H7 (cell line): ENCODE data around the gene TRIM9. TPM values are rescaled to one million over a fixed set of nuclear protein-coding genes. Genes with fewer than 3 reads are reported as not detected.
"Not testable (repeated sequence)": the region's sequence is repeated elsewhere in the genome, so short reads cannot be mapped to it uniquely, and the experiment has no call there.

Experiments
- DNase-seq: peaks from one replicate; pipeline ENCODE4 v3.0.0; 2012
- H3K27me3 ChIP-seq: 2 replicates; pipeline ENCODE4 v1.6.0; 2011; ENCODE audit warnings: mild to moderate bottlenecking, low read length; ENCODE audit not compliant: control insufficient read depth, insufficient read depth
- H3K36me3 ChIP-seq: replicated peaks from 2 replicates; pipeline ENCODE4 v1.5.1; 2011; ENCODE audit warnings: low read length; ENCODE audit not compliant: control insufficient read depth, insufficient read depth
- H3K4me3 ChIP-seq: 2 replicates; pipeline ENCODE4 v1.5.1; 2011; ENCODE audit warnings: low read depth, mild to moderate bottlenecking, control low read depth, low read length, moderate library complexity; ENCODE audit not compliant: insufficient read depth
- total RNA-seq: library from RNA; depleted of rRNA; stranded (reverse); fragments of >200 nt; shearing (Covaris generic); gene quantifications from 2 replicates; pipeline ENCODE4 v1.2.3, GENCODE V29; 2014

TRIM9 gene
- total RNA-seq, 1 experiment from 2014 or later = 0.73 TPM

DNA sequence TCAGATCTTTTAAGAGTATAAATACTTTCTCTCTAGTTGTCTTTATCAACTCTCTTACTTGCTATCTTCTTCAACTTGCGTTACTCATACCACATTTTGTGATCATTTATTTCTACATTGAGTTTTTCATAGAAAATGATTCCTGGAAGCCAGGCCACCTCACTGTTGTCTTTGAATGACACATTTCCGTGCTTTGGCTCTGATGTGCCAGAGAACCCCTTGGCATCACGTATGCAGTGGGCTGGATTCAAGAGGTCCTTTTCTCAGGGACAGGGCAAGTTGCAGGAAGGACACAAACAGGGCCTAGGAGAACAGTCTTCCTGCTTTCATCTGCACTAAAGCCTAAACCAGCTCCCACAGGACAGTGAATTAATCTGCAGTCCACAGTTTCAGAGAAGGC lies 80.3 kb downstream of the TRIM9 start:
- no peaks in the 10 kb centered on the region for H3K27me3 ChIP-seq
- DNase-seq = no peak
- H3K36me3 ChIP-seq = no peaks in the 10 kb centered on the region
- no peak overlapping the region for H3K4me3 ChIP-seq

DNA sequence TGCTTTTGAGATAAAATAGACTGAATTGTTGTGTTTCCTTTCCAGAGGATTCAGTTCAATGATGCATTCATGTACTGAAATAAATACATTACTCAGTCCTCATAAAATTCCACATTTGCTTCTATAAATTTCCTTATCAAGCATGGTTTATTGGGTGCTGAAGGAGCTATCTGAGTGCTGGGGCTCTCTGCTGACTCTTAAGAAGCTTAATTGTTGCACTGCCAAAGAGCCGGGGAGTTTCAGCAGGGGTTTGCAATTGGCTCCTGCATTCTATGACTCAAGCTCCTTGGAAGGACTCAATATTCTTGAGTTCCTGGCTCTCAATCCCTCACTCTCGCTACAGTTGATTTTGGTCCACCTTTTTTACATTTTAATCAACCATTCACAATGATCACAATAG lies 80.8 kb downstream of the TRIM9 start:
- Histone ChIP-seq H3K27me3 (no peaks in the 10 kb centered on the region), H3K4me3 (no peak overlapping the region), H3K36me3 (no peaks in the 10 kb centered on the region)
- no peak for DNase-seq

DNA sequence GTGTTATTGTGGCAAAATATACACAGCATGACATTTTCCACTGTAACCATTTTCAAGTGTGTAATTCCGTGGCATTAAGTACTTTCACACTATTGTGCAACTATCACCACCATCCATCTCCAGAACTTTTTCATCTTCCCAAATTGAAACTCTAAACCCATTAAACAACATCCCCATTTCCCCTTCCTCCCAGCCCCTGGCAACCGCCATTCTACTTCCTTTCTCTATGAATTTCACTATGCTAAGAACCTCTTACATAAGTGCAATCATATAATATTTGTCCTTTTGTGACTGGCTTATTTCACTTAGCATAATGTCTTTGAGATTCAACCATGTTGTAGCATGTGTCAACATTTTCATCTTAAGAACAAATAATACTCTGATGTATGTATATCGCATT lies 82.8 kb downstream of the TRIM9 start:
- Histone ChIP-seq H3K4me3 (no peak overlapping the region), H3K36me3 (no peaks in the 10 kb centered on the region), H3K27me3 (no peaks in the 10 kb centered on the region)
- no peak for DNase-seq

DNA sequence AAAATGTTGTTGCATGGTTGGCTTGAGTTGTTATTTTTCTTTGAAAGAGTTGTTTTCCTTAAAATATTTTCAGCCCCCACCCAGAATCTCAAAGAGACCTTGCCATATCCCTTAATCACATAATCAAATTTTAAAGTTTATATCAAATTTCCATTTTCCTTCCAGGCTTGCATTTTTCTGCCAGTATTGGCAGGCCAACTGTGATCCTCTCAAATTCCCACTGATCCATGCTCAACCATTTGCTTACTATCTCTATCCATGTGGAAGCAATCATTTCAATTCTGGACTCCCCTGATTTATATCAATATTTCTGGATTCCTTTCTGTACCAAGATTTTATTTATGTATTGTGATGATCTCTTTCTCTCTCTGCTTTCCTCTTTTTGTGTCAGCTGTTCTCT lies 86.5 kb downstream of the TRIM9 start:
- DNase-seq = no peak
- H3K36me3 ChIP-seq = no peaks in the 10 kb centered on the region
- no peak overlapping the region for H3K4me3 ChIP-seq
- H3K27me3 ChIP-seq = no peaks in the 10 kb centered on the region

DNA sequence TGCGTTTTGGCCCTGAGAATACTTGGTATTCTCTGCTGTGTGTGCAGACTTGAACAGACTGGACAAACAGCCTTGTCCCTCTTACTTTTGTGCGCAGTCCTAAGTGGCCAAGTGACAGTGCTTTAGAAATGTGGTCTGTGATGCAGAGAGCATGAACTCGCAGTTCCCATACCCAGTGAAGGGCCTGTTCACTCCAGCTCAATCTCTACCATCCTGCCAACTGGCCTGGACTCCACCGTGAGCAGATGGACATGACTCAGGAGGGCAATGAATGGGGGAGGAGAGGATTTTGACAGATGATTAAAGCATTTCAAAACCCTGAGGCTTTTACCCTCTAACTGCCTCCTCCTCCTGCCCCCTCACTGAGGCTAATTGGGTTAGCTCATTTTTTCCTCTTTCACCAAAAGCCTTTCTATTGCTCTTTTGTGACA lies 88.1 kb downstream of the TRIM9 start:
- Histone ChIP-seq H3K36me3 (no peaks in the 10 kb centered on the region), H3K27me3 (no peaks in the 10 kb centered on the region), H3K4me3 (no peak overlapping the region)
- DNase-seq = no peak

DNA sequence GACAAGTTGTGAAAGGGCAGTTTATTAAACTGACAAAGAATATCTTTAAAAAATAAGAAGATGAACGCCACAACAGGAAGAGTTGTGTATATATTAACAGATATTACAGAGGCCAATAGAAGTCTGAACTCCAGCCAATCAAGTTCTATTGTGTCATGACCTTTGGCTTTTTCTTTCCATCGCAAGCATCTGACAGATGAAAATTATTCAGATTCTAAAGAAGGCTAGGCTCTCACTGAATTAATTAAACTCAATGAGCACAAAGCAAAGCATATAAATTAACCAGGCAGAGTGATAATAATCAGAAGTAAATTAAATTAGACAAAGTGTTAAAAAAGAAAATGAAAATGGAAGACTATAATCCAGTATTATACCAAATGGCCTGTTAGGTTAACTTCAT lies 88.6 kb downstream of the TRIM9 start:
- Histone ChIP-seq H3K4me3 (no peak overlapping the region), H3K36me3 (no peaks in the 10 kb centered on the region), H3K27me3 (no peaks in the 10 kb centered on the region)
- DNase-seq = no peak

DNA sequence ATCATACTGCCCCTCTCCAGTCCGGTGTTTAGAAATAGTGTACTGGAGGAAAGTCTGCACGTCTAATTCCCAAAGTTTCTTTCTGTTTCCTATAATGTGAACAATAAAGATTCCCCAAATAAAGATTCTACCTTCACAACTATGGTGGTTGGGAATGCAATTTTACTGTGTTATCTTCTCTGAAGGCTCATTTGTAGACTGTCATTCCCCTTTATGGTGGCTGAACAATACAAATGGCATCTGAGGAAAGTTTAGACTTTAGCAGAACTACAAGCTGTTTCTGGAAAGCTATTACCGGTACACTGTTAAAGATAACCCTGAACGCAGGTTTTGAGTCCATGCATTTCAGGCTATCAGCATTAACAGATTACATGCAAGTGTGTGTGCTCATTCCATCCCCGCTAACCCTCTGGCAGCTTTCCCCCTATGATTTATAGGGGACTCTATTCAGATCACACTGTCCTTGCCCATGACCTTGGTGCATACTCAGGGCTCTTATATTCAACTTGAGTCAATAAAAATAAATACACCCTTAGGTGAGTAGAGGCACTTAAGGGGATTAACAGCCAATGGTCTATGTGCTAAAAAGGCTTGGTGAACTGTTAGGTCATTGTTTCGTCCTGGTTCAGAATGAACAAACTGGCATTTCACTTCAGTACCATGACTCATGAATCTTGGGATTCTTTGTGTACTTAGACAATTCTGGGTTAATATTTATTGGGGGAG lies 89.9 kb downstream of the TRIM9 start:
- DNase-seq = no peak
- no peaks in the 10 kb centered on the region for H3K36me3 ChIP-seq

DNA sequence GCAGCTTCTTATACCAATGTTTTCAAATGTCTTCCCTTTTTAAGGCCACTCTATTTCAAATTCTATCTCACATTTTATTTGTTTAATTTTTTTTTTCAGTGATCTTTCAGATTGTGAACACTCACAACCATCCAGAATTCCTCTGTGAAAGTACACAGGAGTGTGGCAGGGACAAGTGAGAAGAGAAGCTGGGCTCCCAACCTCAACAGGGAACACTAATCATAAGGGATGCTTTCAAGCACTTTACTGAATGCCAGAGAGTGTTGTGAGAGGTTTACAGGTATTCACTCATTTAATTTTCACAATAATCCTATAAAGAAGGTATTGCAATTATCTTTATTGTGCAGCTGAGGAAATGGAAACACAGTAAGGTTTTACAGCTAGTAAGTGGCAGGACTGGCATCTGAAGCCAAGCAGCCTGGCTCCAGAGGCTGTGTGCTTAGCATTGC lies 90.5 kb downstream of the TRIM9 start:
- H3K4me3 ChIP-seq = no peak overlapping the region
- no peaks in the 10 kb centered on the region for H3K27me3 ChIP-seq
- no peak for DNase-seq
- H3K36me3 ChIP-seq = no peaks in the 10 kb centered on the region

More for the DNA sequence above, 89.9 kb downstream of the TRIM9 start:
- no peaks in the 10 kb centered on the region for H3K27me3 ChIP-seq
- no peak overlapping the region for H3K4me3 ChIP-seq

DNA sequence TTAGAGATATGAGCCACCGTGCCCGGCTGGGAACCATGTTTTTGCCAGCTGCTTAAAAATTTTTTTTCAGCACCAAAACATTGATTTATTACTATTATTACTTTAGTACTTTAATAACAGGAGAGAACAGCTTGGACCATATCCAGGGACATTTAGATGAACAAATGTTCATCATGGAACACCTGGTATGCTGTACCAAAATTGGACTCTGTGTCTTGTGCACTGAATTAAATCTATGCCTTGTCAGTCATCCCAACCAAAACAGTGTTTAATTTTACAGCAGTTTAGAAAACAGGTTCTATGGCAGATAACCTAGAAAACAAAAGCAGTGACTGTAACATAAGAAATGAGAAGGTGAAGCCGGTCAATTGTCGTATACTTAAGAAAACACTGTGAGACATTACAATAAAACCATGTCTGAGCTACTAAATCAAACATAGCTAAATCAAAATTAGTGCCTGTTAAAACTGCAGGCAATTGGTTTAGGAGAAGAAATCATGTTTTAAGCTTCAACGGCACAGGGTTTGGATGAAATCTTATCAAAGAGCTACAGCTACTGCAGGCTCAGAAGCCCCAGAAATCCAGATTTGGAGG lies 92.4 kb downstream of the TRIM9 start:
- Histone ChIP-seq H3K27me3 (no peaks in the 10 kb centered on the region), H3K36me3 (no peaks in the 10 kb centered on the region), H3K4me3 (no peak overlapping the region)
- DNase-seq = no peak

DNA sequence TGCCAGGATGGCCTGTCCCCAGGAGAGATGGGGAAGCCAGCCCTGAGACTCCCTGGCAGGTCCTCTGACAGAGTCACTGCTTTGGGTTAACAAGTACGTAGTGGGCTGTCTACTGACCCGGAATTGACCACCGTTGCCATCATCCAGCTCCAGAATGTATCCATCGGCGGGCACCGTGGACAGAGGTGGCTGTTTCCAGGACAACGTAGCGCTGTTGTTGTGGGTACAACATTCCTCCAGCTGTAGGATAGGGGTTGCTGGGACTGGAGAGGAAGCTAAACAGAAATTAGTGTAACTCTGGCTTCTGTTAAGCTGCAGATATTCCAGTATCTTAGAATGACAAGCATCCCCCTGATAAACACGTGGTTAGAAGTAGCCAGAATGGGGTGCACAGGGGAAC lies 94.3 kb downstream of the TRIM9 start:
- Histone ChIP-seq H3K4me3 (no peak overlapping the region), H3K36me3 (no peaks in the 10 kb centered on the region), H3K27me3 (no peaks in the 10 kb centered on the region)
- DNase-seq = no peak

DNA sequence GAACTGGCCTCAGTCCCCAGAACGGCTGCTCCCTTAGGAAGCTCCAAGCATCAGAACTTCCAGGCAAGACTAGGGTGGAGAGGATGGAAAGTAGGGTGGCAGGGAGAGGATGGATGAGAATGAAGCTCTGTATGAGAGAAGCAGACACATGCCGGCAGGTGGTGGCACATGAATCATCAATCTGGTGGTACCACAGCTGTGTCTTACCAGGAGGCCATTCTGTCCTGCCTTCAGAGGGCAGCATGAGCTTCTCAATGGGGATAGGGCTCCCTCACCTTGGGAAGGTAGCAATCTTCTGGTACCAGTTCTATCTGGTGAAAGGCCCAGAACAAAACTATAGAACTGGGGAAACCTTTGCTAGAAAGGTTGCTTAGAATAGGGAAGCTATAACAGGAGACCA lies 95.2 kb downstream of the TRIM9 start:
- Histone ChIP-seq H3K4me3 (no peak overlapping the region), H3K27me3 (no peaks in the 10 kb centered on the region), H3K36me3 (no peaks in the 10 kb centered on the region)
- DNase-seq = no peak

DNA sequence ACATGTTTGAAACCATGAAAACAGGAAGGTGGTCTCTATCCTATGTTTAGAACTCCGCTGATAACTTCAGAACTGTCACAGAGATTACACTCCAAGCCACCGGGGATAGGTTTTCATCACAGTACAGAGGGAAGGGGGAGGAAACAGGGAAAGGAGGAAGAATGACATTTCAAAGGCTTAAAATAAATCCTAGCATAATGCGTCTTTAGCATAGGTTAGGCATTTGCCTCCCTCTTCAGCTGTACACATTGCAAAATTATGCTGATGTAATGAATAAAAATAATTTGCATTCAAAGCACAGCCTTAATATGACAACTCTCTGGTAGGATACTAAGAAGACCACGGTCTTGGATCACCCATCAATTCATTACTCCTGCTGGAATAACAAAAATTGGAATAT lies 96.3 kb downstream of the TRIM9 start:
- DNase-seq = no peak
- no peak overlapping the region for H3K4me3 ChIP-seq
- H3K36me3 ChIP-seq = no peaks in the 10 kb centered on the region
- no peaks in the 10 kb centered on the region for H3K27me3 ChIP-seq

DNA sequence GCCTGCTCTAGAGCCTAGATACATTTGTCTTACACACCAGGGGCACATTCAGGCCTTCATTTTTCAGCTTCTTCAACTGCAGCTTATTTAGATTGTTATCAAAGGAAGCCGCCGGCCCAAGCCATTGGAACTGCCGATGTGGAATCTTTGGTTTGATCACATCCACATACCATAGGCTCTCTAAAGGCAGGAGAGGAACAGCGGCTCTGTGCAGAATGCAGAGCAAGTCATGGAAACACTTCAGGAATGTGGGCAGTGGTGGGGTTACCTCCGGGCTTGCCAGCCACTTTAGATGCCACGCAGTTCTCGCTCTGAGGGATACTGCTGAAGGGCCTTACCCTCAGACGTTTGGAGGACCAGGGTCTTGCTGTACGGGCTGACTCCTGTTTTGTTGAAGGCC lies 97.2 kb downstream of the TRIM9 start:
- H3K27me3 ChIP-seq = no peaks in the 10 kb centered on the region
- no peak for DNase-seq
- H3K4me3 ChIP-seq = no peak overlapping the region
- H3K36me3 ChIP-seq = no peaks in the 10 kb centered on the region

DNA sequence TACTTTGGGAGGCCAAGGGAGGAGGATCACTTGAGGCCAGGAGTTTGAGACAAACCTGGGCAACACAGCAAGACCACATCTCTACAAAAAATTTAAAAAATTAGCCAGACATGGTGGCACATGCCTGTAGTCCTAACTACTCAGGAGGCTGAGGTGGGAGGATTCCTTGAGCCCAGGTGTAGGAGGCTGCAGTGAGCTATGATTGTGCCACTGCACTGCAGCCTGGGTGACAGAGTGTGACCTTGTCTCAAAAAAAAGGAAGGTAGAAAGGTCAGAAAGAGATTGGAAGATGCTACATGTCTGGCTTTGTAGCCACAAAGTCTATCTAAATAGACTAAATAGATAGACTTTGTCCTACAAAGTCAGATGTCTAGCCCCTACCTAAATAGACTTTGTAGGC lies 100.7 kb downstream of the TRIM9 start:
- not testable (repeated sequence) for H3K27me3 ChIP-seq, DNase-seq, H3K4me3 ChIP-seq, H3K36me3 ChIP-seq

DNA sequence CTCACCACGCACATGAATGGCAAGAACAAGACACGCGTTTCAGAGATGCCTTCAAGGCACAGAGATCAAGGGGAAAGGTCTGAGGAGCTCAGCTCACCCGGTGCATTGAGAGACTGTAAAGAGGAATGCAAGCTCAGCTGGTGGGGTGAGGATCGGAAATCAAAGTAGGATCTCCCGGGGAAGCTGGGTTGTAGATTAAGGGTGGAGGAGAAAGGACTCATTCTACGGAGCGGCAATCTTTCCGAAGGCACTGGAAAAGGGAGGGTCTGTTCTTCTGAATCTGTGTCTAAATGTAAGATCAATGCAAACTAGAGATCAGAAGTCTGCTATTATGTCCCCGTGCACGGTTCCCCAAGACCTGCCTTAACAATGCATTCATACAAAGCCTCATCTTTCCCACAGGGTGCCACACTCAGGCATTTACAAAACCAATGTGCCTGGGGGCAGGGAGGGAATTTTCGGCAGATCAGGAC lies 109.0 kb downstream of the TRIM9 start:
- peak; percentile 36 for DNase-seq
- Histone ChIP-seq H3K36me3 (no peaks in the 10 kb centered on the region), H3K4me3 (no peak overlapping the region), H3K27me3 (no peaks in the 10 kb centered on the region)
